ENCODE data around the gene CLEC4G. TPM values are rescaled to one million over a fixed set of nuclear protein-coding genes. Genes with fewer than 3 reads are reported as not detected.
A peak's percentile ranks its signal among the peaks of the same experiment; 100 is the strongest.

Gene CLEC4G
- total and polyA plus RNA-seq, 9 of the 15 experiments (the other 6 are each of a cell fraction or from before 2014, with no cell fraction given), result not detected

GRCh38 chr19:7751157-7751783 lies 19.4 kb upstream of the CLEC4G start:
- H3K4me2 ChIP-seq (ENCODE audit: insufficient read depth, low read length), result no peak overlapping the region
- peak overlapping the region; percentile 44; the same call in 1 of the 2 replicates for H2AFZ ChIP-seq (ENCODE audit: low read depth, low read length)
- DNase-seq (ENCODE audit: extremely low read depth in 1 of 4, low spot score in 3 of 4) (no peak), FAIRE-seq (no peak), ATAC-seq (no peak; the same call in 2 of the 3 replicates)
- H3K9me3 ChIP-seq (replicated peaks; ENCODE audit: control insufficient read depth, insufficient read depth, low read depth, low read length), result peaks cover 6% of the 10 kb centered on the region; the same call in 1 of the 2 replicates
- no peak overlapping the region for H3K27ac ChIP-seq (ENCODE audit: extremely low read depth, low read depth, low read length)
- H3K9ac ChIP-seq (ENCODE audit: insufficient read depth in 1 of 2, low read depth in 2 of 2, low read length in 2 of 2), result peak overlapping the region in 1 of 2 experiments; percentile 39; a peak in 2 of 4 replicates
- 6% methylated on average over 12 of the region's 12 CpGs for WGBS (ENCODE audit: insufficient coverage, low coverage, missing lambda C conversion rate)
- H3K79me2 ChIP-seq (ENCODE audit: control insufficient read depth, insufficient read depth, low read length), result no peaks in the 10 kb centered on the region
- no peaks in the 10 kb centered on the region for H3K4me1 ChIP-seq (replicated peaks in 1 of 2; ENCODE audit: control insufficient read depth in 2 of 2, insufficient read depth in 2 of 2, low read length in 2 of 2)
- H4K20me1 ChIP-seq (replicated peaks; ENCODE audit: control insufficient read depth, insufficient read depth, low read length), result no peaks in the 10 kb centered on the region
- H3K9me1 ChIP-seq (ENCODE audit: control insufficient read depth, insufficient read depth, low read length), result no peaks in the 10 kb centered on the region
- CTCF ChIA-PET (ENCODE audit: low intra/inter-chr PET ratio), result no interaction called here
- intact Hi-C loops (cut with micrococcal nuclease) (no loop called here), in situ Hi-C loops (cut with MboI) (no loop called here)
- H3K36me3 ChIP-seq (ENCODE audit: control insufficient read depth, insufficient read depth, low read length), result no peaks in the 10 kb centered on the region
- TF ChIP-seq SREBF1 (IDR thresholded peaks at IDR 0.05; ENCODE audit: borderline replicate concordance, low read depth, low read length) (no peak), CTCFL (IDR thresholded peaks at IDR 0.05; ENCODE audit: borderline replicate concordance, insufficient read depth, low read depth, low read length, poor library complexity, severe bottlenecking) (no peak), HMG20B (CRISPR knock-in tag; IDR thresholded peaks at IDR 0.05) (no peak), HEY1 (CRISPR knock-in tag; IDR thresholded peaks at IDR 0.05; ENCODE audit: borderline replicate concordance) (no peak), MIER1 (IDR thresholded peaks at IDR 0.05; ENCODE audit: low read depth) (no peak), TAF9B (IDR thresholded peaks at IDR 0.05; ENCODE audit: partially characterized antibody) (no peak), IRF2 (CRISPR knock-in tag; IDR thresholded peaks at IDR 0.05) (no peak), ZNF75A (CRISPR knock-in tag; IDR thresholded peaks at IDR 0.05) (no peak), E2F3 (CRISPR knock-in tag; IDR thresholded peaks at IDR 0.05) (no peak), TCF3 (CRISPR knock-in tag; IDR thresholded peaks at IDR 0.05) (no peak), NFXL1 (CRISPR knock-in tag; IDR thresholded peaks at IDR 0.05) (no peak), RFX7 (CRISPR knock-in tag; IDR thresholded peaks at IDR 0.05) (no peak), MLLT1 (IDR thresholded peaks at IDR 0.05) (no peak), POLR3A (IDR thresholded peaks at IDR 0.05; ENCODE audit: borderline replicate concordance, extremely low read depth, insufficient read depth, insufficient read length) (no peak), MBD2 (IDR thresholded peaks at IDR 0.05; ENCODE audit: borderline replicate concordance, low read depth) (no peak)
- TF ChIP-seq, protein P1, sequence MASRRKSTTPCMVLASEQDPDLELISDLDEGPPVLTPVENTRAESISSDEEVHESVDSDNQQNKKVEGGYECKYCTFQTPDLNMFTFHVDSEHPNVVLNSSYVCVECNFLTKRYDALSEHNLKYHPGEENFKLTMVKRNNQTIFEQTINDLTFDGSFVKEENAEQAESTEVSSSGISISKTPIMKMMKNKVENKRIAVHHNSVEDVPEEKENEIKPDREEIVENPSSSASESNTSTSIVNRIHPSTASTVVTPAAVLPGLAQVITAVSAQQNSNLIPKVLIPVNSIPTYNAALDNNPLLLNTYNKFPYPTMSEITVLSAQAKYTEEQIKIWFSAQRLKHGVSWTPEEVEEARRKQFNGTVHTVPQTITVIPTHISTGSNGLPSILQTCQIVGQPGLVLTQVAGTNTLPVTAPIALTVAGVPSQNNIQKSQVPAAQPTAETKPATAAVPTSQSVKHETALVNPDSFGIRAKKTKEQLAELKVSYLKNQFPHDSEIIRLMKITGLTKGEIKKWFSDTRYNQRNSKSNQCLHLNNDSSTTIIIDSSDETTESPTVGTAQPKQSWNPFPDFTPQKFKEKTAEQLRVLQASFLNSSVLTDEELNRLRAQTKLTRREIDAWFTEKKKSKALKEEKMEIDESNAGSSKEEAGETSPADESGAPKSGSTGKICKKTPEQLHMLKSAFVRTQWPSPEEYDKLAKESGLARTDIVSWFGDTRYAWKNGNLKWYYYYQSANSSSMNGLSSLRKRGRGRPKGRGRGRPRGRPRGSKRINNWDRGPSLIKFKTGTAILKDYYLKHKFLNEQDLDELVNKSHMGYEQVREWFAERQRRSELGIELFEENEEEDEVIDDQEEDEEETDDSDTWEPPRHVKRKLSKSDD (conservative IDR thresholded peaks at IDR 0.05; ENCODE audit: low read length), result no peak
- H3K4me3 ChIP-seq, result no peak overlapping the region
- H3K27me3 ChIP-seq (ENCODE audit: control insufficient read depth in 2 of 2, insufficient read depth in 2 of 2, low read length in 2 of 2), result peaks cover 0 to 6% of the 10 kb centered on the region in 2 experiments; a peak in 2 of 5 replicates
- POLR2A ChIA-PET, result no interaction called here
- no TSS peak for BruUV-seq (replicated peaks)
